ENCODE measurements around the gene VASH2. TPM values are rescaled to one million over a fixed set of nuclear protein-coding genes. Genes with fewer than 3 reads are reported as not detected.
A peak's percentile ranks its signal among the peaks of the same experiment; 100 is the strongest.
"Not testable (repeated sequence)": the region's sequence is repeated elsewhere in the genome, so short reads cannot be mapped to it uniquely, and the experiment has no call there.

Gene VASH2
- total RNA-seq, 1 experiment from 2014 or later = 1.1 TPM

DNA sequence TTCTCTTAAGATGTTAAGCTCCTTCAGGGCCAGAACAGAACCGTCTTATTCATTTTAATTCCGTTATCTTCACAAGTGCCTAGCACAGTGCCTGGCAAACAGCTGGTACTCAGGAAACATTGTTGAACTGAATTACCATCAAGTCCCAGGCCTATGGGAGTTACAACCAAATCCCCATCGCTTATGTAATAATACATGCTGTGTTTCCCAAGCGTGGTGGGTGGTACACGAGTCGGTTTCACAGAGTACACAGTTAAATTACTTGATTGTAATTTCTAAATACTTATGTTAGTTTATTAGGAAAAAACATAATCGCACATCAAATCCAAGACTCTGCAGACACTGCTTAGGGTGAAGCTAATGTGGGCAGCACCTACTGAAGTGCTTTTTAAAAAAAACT is 64.3 kb downstream of the VASH2 start:
- in situ Hi-C loops (cut with HindIII; ENCODE audit: low sequenced_read_pairs) = no loop called here
- DNase-seq (ENCODE audit: low spot score) = peak; percentile 19

DNA sequence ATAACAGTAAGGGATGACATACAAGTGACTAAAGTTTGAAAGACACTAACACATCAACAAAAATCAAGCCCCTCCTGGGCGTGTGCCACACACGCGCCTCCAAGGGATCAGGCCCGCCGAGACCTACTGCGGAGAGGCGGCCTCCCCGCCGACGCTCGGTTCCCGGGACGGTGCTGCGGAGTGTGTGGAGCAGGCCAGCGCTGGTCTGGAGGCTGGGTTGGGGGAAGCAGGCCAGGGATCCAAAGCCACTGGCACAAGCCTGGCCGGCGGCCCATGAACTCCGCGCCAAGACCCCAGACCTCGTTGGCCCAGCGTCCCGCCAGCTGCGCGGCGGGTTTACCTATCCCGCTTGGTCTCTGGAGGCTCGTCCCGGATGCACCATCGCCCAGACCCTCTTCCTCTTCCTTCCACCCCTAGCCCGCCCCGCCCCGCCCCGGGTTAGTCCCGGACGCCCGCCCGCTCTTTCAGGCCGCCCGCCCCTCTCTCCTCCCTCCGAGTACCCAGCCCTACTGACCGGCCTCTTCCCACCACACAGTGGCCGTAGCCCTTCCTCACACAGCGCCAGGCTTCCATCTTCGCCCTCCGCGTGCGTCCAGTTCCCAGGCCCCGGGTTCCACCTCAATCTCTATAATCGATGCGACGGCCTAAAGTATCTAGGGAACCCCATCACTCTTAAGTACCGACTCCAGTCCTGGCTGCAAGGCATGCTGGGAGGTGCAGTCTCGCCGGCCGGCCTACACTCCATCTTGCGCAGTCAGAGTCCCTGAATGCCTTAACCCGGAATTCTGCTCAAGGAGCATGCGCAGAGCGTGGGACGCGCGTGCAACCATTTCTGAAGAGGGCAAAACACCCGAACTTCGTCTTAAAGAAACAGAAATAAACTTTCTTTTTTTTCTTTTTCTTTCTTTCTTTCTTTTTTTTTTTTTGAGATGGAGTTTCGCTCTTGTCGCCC is 65.0 kb downstream of the VASH2 start, which contains the start of gene ANGEL2:
ANGEL2 (minus strand) TSS at position 769 of the 952 bp plus-strand sequence; CDS start at position 573, 196 bp downstream.
- DNase-seq (ENCODE audit: low spot score) = peak; percentile 97
- in situ Hi-C loops (cut with HindIII; ENCODE audit: low sequenced_read_pairs) = no loop called here

DNA sequence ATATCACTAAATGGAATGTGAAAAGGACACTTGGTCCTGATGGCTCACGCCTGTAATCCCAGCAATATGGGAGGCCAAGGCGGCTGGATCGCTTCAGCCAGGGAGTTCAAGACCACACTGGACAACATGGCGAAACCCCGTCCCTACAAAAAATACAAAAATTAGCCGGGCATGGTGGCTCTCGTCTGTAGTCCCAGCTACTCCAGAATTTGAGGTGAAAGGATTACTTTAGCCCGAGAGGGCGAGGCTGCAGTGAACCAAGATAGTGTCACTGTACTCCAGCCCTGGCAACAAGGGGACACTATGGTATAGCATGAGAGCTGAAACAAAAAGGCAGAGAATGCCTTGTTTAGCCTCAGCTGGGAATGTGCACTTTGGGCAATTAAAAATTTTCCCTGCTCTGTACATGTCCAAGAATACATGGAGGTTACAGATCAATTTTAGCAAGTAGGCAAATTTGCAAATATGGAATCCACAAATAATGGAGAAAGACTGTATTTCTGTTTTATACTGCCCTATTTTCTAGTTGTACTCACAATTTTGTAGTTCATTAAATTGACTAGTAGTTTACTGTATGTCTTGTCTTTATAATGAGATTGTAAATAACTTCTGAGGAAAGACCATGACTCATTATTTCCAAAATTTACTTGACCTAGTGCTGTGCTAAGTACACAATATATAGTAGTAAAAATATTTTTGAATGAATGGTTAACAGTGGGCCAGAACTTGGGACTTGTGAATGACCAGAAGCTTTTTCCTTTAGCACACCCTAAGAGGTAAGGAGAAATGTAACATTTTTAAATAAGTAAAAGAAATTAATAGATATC is 67.3 kb downstream of the VASH2 start:
- DNase-seq (ENCODE audit: low spot score) = no peak
- in situ Hi-C loops (cut with HindIII; ENCODE audit: low sequenced_read_pairs) = no loop called here

DNA sequence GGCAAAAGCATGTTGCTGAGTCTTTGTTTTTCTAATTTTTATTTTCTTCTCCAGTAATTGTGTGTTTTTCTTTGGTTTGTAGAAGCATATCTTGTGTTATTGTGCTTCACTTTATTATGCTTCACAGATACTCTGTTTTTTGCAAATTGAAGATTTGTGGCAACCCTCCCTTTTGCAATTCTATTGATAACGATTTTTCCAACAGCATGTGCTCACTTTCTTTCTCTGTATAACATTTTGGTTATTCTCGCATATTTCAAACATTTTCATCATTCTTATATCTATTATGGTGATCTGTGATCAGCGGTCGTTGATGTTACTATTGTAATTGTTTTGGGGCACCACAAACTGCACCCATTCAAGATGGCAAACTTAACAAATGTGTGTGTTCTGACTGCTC is 69.1 kb downstream of the VASH2 start:
- in situ Hi-C loops (cut with HindIII; ENCODE audit: low sequenced_read_pairs) = no loop called here
- no peak for DNase-seq (ENCODE audit: low spot score)

DNA sequence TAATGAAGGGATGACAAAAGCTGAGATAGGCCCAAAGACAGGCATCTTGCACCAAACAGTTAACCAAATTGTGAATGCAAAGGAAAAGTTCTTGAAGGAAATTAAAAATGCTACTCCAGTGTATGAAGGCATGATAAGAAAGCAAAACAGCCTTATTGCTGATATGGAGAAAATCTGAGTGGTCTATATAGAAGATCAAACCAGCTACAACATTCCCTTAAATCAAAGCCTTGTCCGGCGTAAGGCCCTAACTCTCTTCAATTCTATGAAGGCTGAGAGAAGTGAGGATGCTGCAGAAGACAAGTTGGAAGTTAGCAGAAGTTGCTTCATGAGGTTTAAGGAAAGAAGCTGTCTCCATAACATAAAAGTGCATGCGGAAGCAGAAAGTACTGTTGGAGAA is 69.7 kb downstream of the VASH2 start:
- in situ Hi-C loops (cut with HindIII; ENCODE audit: low sequenced_read_pairs) = no loop called here
- DNase-seq (ENCODE audit: low spot score) = no peak

DNA sequence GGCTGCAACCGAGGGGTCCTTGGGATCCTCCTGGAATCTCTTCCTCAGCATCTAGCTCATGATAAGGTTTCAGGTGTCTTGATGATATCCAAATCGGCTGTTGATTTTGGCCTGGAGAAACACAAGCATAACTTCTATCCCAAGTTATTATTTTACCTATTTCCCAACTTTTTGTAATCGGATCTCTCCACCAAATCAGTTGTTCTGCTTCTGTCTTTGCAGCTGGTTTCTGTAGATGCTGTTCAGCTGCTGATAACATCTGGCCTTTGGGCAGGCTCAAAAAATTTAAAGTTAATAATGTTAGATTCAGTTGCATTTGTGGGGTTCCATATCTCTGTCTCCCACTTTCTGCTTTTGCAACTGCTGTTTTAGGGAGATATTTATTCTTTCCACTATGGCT is 76.7 kb downstream of the VASH2 start:
- DNase-seq (ENCODE audit: low spot score); in situ Hi-C loops (cut with HindIII; ENCODE audit: low sequenced_read_pairs): not testable (repeated sequence)

DNA sequence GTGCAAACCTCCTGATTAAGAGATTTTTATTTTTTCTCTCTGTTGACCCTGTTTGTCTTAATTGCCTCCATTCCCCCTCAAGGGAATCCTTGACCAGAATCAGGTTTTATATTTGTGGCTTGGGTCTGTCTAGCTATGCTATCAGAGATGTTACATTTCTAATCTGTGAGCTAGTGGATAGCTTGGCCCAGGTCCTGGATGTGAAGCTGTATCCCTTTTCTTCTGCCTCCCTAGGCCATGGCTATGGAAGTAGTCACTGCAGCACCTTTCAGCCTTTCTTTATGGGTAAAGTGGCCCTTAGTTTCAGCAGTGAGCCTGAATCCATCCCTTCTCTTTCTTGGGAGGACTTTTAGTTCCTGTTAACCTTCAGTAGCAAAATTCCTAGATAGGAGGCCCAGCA is 82.3 kb downstream of the VASH2 start:
- in situ Hi-C loops (cut with HindIII; ENCODE audit: low sequenced_read_pairs) = no loop called here

DNA sequence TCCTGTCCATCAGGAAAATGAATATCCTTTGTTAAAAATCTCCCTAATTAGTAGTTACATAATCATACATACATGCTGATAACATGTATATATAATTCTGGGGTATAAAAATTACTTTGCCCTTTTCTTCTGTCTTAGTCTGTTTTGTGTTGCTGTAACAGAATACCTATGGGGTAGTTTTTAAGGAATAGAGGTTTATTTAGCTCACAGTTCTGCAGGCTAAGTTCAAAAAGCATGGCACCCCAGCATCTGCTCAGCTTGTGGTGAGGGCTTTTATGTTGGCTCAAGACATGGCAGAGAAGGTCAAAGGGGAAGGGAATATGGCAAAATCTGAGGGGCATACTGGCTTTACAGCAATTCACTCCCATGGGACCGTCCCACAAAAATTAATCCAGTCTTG is 84.4 kb downstream of the VASH2 start:
- DNase-seq (ENCODE audit: low spot score) = no peak
- in situ Hi-C loops (cut with HindIII; ENCODE audit: low sequenced_read_pairs) = no loop called here

More for the DNA sequence above, 82.3 kb downstream of the VASH2 start:
- no peak for DNase-seq (ENCODE audit: low spot score)

DNA sequence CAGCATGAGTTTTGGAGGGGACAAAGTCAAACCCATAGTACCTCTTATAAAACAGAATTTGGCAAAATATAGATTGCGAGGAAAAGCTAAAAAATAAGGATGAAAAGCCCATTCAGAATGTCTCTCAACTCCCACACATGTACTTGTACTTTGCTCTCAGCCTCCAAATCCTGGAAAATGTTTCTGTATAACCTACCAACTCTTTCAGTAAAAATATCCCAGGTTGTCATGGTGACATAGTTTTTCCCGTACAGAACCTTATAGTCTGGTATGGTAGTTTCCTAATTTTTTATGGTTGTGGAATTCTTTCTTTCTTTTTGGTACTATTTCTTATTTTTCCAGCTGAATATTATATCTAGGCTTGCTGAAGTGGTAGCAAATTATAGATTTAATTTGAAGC is 85.2 kb downstream of the VASH2 start:
- in situ Hi-C loops (cut with HindIII; ENCODE audit: low sequenced_read_pairs) = no loop called here

More for the DNA sequence above, 85.2 kb downstream of the VASH2 start:
- DNase-seq (ENCODE audit: low spot score) = no peak

Other genes with a start within 250 kb of the VASH2 start
- gene NSL1, start 158.8 kb upstream of the VASH2 start, total RNA-seq (2014; rRNA removed; shearing (Covaris generic)) = 74.3 and 107 TPM in 2 replicates
- 12.2 and 15.1 TPM in 2 replicates for gene TATDN3, start 158.6 kb upstream of the VASH2 start, total RNA-seq (2014; rRNA removed; shearing (Covaris generic))
- not detected in 2 replicates for gene SPATA45, start 102.9 kb upstream of the VASH2 start, total RNA-seq (2014; rRNA removed; shearing (Covaris generic))
- 17.0 and 20.3 TPM in 2 replicates for gene FLVCR1, start 92.3 kb upstream of the VASH2 start, total RNA-seq (2014; rRNA removed; shearing (Covaris generic))
- 41.8 and 47.8 TPM in 2 replicates for gene ANGEL2, start 65.3 kb downstream of the VASH2 start, total RNA-seq (2014; rRNA removed; shearing (Covaris generic))
- 13.8 and 25.6 TPM in 2 replicates for gene RPS6KC1, start 100.7 kb downstream of the VASH2 start, total RNA-seq (2014; rRNA removed; shearing (Covaris generic))